GM18868 (cell line): Measurements from ENCODE around the gene ARHGAP24.

Experiments
- ATAC-seq: cut with Tn5 transposase; IDR thresholded peaks from one replicate; pipeline ENCODE4 v1.9.1; 2021; ENCODE audit warnings: mild to moderate bottlenecking, moderate library complexity; ENCODE audit not compliant: unreplicated experiment

ARHGAP24 gene

GRCh38 chr4:85474818-85475630 lies at the start of gene ARHGAP24:
Gene ARHGAP24, plus strand, starts transcription at chr4:85475150.
- ATAC-seq, result peak; percentile 83

- ATAC-seq, result no peak
These were observed 48.6 kb upstream of the ARHGAP24 start for GRCh38 chr4:85426366-85426765.

- ATAC-seq, result no peak
These were observed 47.8 kb upstream of the ARHGAP24 start for GRCh38 chr4:85427123-85427522.

GRCh38 chr4:85430226-85430625 lies 44.7 kb upstream of the ARHGAP24 start:
- ATAC-seq, result no peak

GRCh38 chr4:85430697-85431096 lies 44.3 kb upstream of the ARHGAP24 start:
- ATAC-seq, result no peak

GRCh38 chr4:85431156-85431555 lies 43.8 kb upstream of the ARHGAP24 start:
- ATAC-seq, result no peak

- no peak for ATAC-seq
These were observed 43.0 kb upstream of the ARHGAP24 start for GRCh38 chr4:85431881-85432485.

- ATAC-seq, result no peak
These were observed 29.8 kb upstream of the ARHGAP24 start for GRCh38 chr4:85445050-85445639.

- ATAC-seq, result no peak
These were observed 28.6 kb upstream of the ARHGAP24 start for GRCh38 chr4:85446141-85446861.

- ATAC-seq, result peak; percentile 65
These were observed 25.8 kb upstream of the ARHGAP24 start for GRCh38 chr4:85448906-85449890.

GRCh38 chr4:85452058-85452731 lies 22.8 kb upstream of the ARHGAP24 start:
- no peak for ATAC-seq

- no peak for ATAC-seq
These were observed 19.0 kb upstream of the ARHGAP24 start for GRCh38 chr4:85455942-85456341.

- no peak for ATAC-seq
These were observed 17.0 kb upstream of the ARHGAP24 start for GRCh38 chr4:85457752-85458467.

GRCh38 chr4:85459736-85460135 lies 15.2 kb upstream of the ARHGAP24 start:
- no peak for ATAC-seq

- no peak for ATAC-seq
These were observed 594 bp upstream of the ARHGAP24 start for GRCh38 chr4:85474356-85474755.

- ATAC-seq, result no peak
These were observed 782 bp downstream of the ARHGAP24 start for GRCh38 chr4:85475631-85476233.

GRCh38 chr4:85476381-85476780 lies 1.4 kb downstream of the ARHGAP24 start:
- no peak for ATAC-seq

GRCh38 chr4:85477534-85477933 lies 2.6 kb downstream of the ARHGAP24 start:
- peak; percentile 31 for ATAC-seq

- no peak for ATAC-seq
These were observed 3.6 kb downstream of the ARHGAP24 start for GRCh38 chr4:85478576-85478975.
